HCT116 (cell line): ENCODE measurements around the gene CD8B2. TPM values are rescaled to one million over a fixed set of nuclear protein-coding genes. Genes with fewer than 3 reads are reported as not detected.

Experiments used
- ATAC-seq: fragments of 200-7000 bp; cut with Tn5 transposase; 2 replicates; pipeline ENCODE4 v1.9.1; 2020; ENCODE audit warnings: mild to moderate bottlenecking, moderate library complexity
- BruUV-seq: library from RNA; stranded (reverse); fragments of 400-500 nt; replicated peaks from 2 replicates; lab custom pipeline; 2021; lab: Mats Ljungman, UMichigan
- CTCF ChIA-PET: fragments of 300-600 bp; sonication (Branson Sonifier 250); formaldehyde crosslinking; loops from one replicate; lab custom pipeline; 2021; ENCODE audit warnings: antibody characterized with exemption; lab: Charles Lee
- POLR2A ChIA-PET: fragments of 300-600, 350-600 bp; sonication (Branson Sonifier 250); formaldehyde crosslinking; loops from one replicate; lab custom pipeline; 2021; ENCODE audit warnings: antibody characterized with exemption; lab: Charles Lee
- RAD21 ChIA-PET, 2 experiments: fragments of 300-600 bp; sonication (Branson Sonifier 250); formaldehyde crosslinking; loops; one replicate each; lab custom pipeline; 2023; ENCODE audit warnings: low total read pairs in 2 of 2; ENCODE audit not compliant: uncharacterized antibody in 2 of 2, unreplicated experiment in 2 of 2, low non-redundant PET in 1 of 2; lab: Charles Lee
- DNase-seq: peaks from one replicate; pipeline ENCODE4 v3.0.0-alpha.2; 2010; ENCODE audit warnings: low read depth, low spot score
- H2AFZ ChIP-seq: fragments of 200-600 bp; shearing (Covaris generic), sonication (generic); 2 replicates; pipeline ENCODE4 v1.6.1; 2017; ENCODE audit warnings: low read depth, mixed run types, mixed read lengths, antibody characterized with exemption, low read length; ENCODE audit not compliant: poor library complexity, severe bottlenecking
- H3K27ac ChIP-seq: 2 replicates; pipeline ENCODE4 v1.5.1; 2012; ENCODE audit warnings: low read depth, low read length
- H3K27me3 ChIP-seq: fragments of 200-600 bp; sonication (generic); 2 replicates; pipeline ENCODE4 v1.6.1; 2016; ENCODE audit warnings: mixed run types, low read length, mixed read lengths; ENCODE audit not compliant: insufficient read depth
- H3K36me3 ChIP-seq, 2 experiments: fragments of 200-500 bp in 1 of 2; fragments of 200-600 bp in 1 of 2; sonication (Bioruptor generic) in 1 of 2; sonication (generic) in 1 of 2; 2 replicates each; pipeline versions ENCODE4 v1.5.1 to v1.6.1; 2014 to 2016; ENCODE audit warnings: low read length in 2 of 2, inconsistent platforms in 1 of 2, mixed read lengths in 1 of 2, mixed run types in 1 of 2; ENCODE audit not compliant: insufficient read depth in 2 of 2, control insufficient read depth in 1 of 2
- H3K4me1 ChIP-seq, 2 experiments: fragments of 200-600 bp in 1 of 2; sonication (generic) in 1 of 2; 2 replicates each; pipeline versions ENCODE4 v1.5.1 to v1.6.1; 2012 to 2017; ENCODE audit warnings: low read length in 2 of 2, inconsistent platforms in 1 of 2, mild to moderate bottlenecking in 1 of 2, mixed read lengths in 1 of 2, mixed run types in 1 of 2, moderate library complexity in 1 of 2; ENCODE audit not compliant: insufficient read depth in 2 of 2, control insufficient read depth in 1 of 2
- H3K4me2 ChIP-seq: fragments of 200-600 bp; sonication (generic); 2 replicates; pipeline ENCODE4 v1.6.1; 2017; ENCODE audit warnings: mixed run types, low read length, mixed read lengths
- H3K4me3 ChIP-seq, 2 experiments: fragments of 200-600 bp in 1 of 2; sonication (generic) in 1 of 2; replicated peaks in 1 of 2; 2 replicates each; pipeline ENCODE4 v1.5.1; 2011 to 2016; ENCODE audit warnings: low read length in 2 of 2, control low read depth in 1 of 2, low read depth in 1 of 2, mild to moderate bottlenecking in 1 of 2, mixed read lengths in 1 of 2, mixed run types in 1 of 2
- H3K79me2 ChIP-seq: fragments of 200-600 bp; sonication (generic); 2 replicates; pipeline ENCODE4 v1.6.1; 2017; ENCODE audit warnings: mild to moderate bottlenecking, mixed run types, low read length, moderate library complexity, mixed read lengths; ENCODE audit not compliant: insufficient read depth
- H3K9ac ChIP-seq: fragments of 200-600 bp; sonication (generic); 2 replicates; pipeline ENCODE4 v1.6.1; 2016; ENCODE audit warnings: low read length, mixed read lengths
- H3K9me2 ChIP-seq: fragments of 200-600 bp; sonication (generic), shearing (Covaris generic); 2 replicates; pipeline ENCODE4 v1.6.1; 2017; ENCODE audit warnings: mixed run types, mild to moderate bottlenecking, moderate library complexity; ENCODE audit not compliant: insufficient read depth
- H3K9me3 ChIP-seq, 2 experiments: fragments of 200-500 bp in 1 of 2; fragments of 200-600 bp in 1 of 2; sonication (Bioruptor generic) in 1 of 2; sonication (generic) in 1 of 2; 2 replicates each; pipeline ENCODE4 v1.6.1; 2014 to 2017; ENCODE audit warnings: low read length in 2 of 2, mixed read lengths in 2 of 2, inconsistent platforms in 1 of 2, low read depth in 1 of 2, mild to moderate bottlenecking in 1 of 2, mixed run types in 1 of 2, moderate library complexity in 1 of 2; ENCODE audit not compliant: control insufficient read depth in 1 of 2, insufficient read depth in 1 of 2
- H4K20me1 ChIP-seq: fragments of 200-600 bp; sonication (generic), shearing (Covaris generic); 2 replicates; pipeline ENCODE4 v1.6.1; 2017; ENCODE audit warnings: mixed run types, mild to moderate bottlenecking, moderate library complexity; ENCODE audit not compliant: insufficient read depth
- CEBPB ChIP-seq: IDR thresholded peaks from 2 replicates; pipeline ENCODE4 v1.6.1; 2012; ENCODE audit warnings: low read depth
- ELF1 ChIP-seq: IDR thresholded peaks from 2 replicates; pipeline ENCODE4 v1.6.1; 2012; ENCODE audit warnings: low read depth, borderline replicate concordance
- EZH2phosphoT487 ChIP-seq: fragments of 200-600 bp; IDR thresholded peaks from 2 replicates; pipeline ENCODE4 v1.6.1; 2018; ENCODE audit warnings: antibody characterized with exemption, borderline replicate concordance
- JUND ChIP-seq: IDR thresholded peaks from 2 replicates; pipeline ENCODE4 v1.6.1; 2012
- MAX ChIP-seq: IDR thresholded peaks from 2 replicates; pipeline ENCODE4 v1.6.1; 2012
- POLR2A ChIP-seq: IDR thresholded peaks from 2 replicates; pipeline ENCODE4 v1.7.0; 2011; ENCODE audit warnings: borderline replicate concordance; ENCODE audit not compliant: insufficient read depth, insufficient read length; ENCODE audit errors: extremely low read depth
- POLR2AphosphoS5 ChIP-seq: IDR thresholded peaks from 2 replicates; pipeline ENCODE4 v1.6.1; 2011; ENCODE audit warnings: mild to moderate bottlenecking, low read depth, low read length, moderate library complexity
- SRF ChIP-seq: IDR thresholded peaks from 2 replicates; pipeline ENCODE4 v1.6.1; 2012; ENCODE audit warnings: low read depth
- TCF7L2 ChIP-seq: IDR thresholded peaks from 2 replicates; pipeline ENCODE4 v1.7.0; 2011; ENCODE audit warnings: borderline replicate concordance, inconsistent platforms; ENCODE audit not compliant: insufficient read depth, insufficient read length; ENCODE audit errors: extremely low read depth
- ZFX ChIP-seq: fragments of 450-650 bp; IDR thresholded peaks from 2 replicates; pipeline ENCODE4 v1.6.1; 2017
- intact Hi-C: fragments of 100-400 bp; cut with micrococcal nuclease; formaldehyde crosslinking; loops from 2 replicates; pipeline ENCODE4 v1.10.0; 2022
- total RNA-seq: library from RNA; stranded (reverse); gene quantifications from one replicate; pipeline ENCODE4 v1.2.1, GENCODE V29; 2021; ENCODE audit not compliant: unreplicated experiment
- TF ChIP-seq, protein P1 (sequence below): IDR thresholded peaks from 2 replicates; pipeline ENCODE4 v1.6.1; 2012; ENCODE audit warnings: low read depth
- TF ChIP-seq, protein P2 (sequence below): IDR thresholded peaks from 2 replicates; pipeline ENCODE4 v1.6.1; 2011; ENCODE audit warnings: mild to moderate bottlenecking, low read length, moderate library complexity; ENCODE audit not compliant: insufficient replicate concordance; ENCODE audit errors: extremely low read depth

Gene CD8B2
- total RNA-seq, 1 experiment from 2014 or later, result not detected

- TF ChIP-seq, protein P1, sequence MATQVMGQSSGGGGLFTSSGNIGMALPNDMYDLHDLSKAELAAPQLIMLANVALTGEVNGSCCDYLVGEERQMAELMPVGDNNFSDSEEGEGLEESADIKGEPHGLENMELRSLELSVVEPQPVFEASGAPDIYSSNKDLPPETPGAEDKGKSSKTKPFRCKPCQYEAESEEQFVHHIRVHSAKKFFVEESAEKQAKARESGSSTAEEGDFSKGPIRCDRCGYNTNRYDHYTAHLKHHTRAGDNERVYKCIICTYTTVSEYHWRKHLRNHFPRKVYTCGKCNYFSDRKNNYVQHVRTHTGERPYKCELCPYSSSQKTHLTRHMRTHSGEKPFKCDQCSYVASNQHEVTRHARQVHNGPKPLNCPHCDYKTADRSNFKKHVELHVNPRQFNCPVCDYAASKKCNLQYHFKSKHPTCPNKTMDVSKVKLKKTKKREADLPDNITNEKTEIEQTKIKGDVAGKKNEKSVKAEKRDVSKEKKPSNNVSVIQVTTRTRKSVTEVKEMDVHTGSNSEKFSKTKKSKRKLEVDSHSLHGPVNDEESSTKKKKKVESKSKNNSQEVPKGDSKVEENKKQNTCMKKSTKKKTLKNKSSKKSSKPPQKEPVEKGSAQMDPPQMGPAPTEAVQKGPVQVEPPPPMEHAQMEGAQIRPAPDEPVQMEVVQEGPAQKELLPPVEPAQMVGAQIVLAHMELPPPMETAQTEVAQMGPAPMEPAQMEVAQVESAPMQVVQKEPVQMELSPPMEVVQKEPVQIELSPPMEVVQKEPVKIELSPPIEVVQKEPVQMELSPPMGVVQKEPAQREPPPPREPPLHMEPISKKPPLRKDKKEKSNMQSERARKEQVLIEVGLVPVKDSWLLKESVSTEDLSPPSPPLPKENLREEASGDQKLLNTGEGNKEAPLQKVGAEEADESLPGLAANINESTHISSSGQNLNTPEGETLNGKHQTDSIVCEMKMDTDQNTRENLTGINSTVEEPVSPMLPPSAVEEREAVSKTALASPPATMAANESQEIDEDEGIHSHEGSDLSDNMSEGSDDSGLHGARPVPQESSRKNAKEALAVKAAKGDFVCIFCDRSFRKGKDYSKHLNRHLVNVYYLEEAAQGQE, result no peak
- TF ChIP-seq JUND (no peak), POLR2AphosphoS5 (no peak)
These were observed 43.7 kb downstream of the CD8B2 start (continued) for GRCh38 chr2:106530866-106531265.

- no peak overlapping the region for H2AFZ ChIP-seq
- ChIA-PET CTCF (no interaction called here), RAD21 (no interaction called here), POLR2A (no interaction called here)
- ATAC-seq, result no peak
- TF ChIP-seq, protein P2, sequence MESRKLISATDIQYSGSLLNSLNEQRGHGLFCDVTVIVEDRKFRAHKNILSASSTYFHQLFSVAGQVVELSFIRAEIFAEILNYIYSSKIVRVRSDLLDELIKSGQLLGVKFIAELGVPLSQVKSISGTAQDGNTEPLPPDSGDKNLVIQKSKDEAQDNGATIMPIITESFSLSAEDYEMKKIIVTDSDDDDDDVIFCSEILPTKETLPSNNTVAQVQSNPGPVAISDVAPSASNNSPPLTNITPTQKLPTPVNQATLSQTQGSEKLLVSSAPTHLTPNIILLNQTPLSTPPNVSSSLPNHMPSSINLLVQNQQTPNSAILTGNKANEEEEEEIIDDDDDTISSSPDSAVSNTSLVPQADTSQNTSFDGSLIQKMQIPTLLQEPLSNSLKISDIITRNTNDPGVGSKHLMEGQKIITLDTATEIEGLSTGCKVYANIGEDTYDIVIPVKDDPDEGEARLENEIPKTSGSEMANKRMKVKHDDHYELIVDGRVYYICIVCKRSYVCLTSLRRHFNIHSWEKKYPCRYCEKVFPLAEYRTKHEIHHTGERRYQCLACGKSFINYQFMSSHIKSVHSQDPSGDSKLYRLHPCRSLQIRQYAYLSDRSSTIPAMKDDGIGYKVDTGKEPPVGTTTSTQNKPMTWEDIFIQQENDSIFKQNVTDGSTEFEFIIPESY, result no peak
- TF ChIP-seq MAX, result no peak
- TF ChIP-seq ZFX, result no peak
- TF ChIP-seq POLR2A, result no peak
- TF ChIP-seq EZH2phosphoT487, result no peak
- TF ChIP-seq TCF7L2, result no peak
- no peak for TF ChIP-seq JUND
- no peak for TF ChIP-seq SRF
- TF ChIP-seq POLR2AphosphoS5, result no peak
- TF ChIP-seq CEBPB, result no peak
- TF ChIP-seq ELF1, result no peak
- no peaks in the 10 kb centered on the region for H3K9me3 ChIP-seq
- H3K27me3 ChIP-seq, result peaks cover 5% of the 10 kb centered on the region; the same call in 1 of the 2 replicates
- no peaks in the 10 kb centered on the region for H3K36me3 ChIP-seq
- H3K4me1 ChIP-seq, result no peaks in the 10 kb centered on the region
- intact Hi-C loops, result no loop called here
- H3K9ac ChIP-seq, result no peak overlapping the region
- H4K20me1 ChIP-seq, result no peaks in the 10 kb centered on the region
- no peaks in the 10 kb centered on the region for H3K79me2 ChIP-seq
- no TSS peak for BruUV-seq
- H3K9me2 ChIP-seq, result no peaks in the 10 kb centered on the region
- no peak overlapping the region for H3K4me3 ChIP-seq
- H3K4me2 ChIP-seq, result no peak overlapping the region
- H3K27ac ChIP-seq, result no peak overlapping the region
- no peak for DNase-seq
These were observed 44.6 kb downstream of the CD8B2 start for GRCh38 chr2:106531676-106532214.
